Body of pancreas (tissue), 4 donors: Measurements from ENCODE around the gene RARA.

Source experiments
- POLR2A ChIP-seq, 3 donors: fragments of 450-650 bp; IDR thresholded peaks; one replicate each; pipeline ENCODE4 v1.6.1; 2016; ENCODE audit warnings: antibody characterized with exemption in 3 of 3, mild to moderate bottlenecking in 2 of 3
- TF ChIP-seq, protein P1 (sequence below), 7 experiments: fragments of 450-650 bp in 4 of 7; fragments of 200-600 bp in 3 of 7; sonication (generic) in 3 of 7; IDR thresholded peaks; one replicate each; pipeline ENCODE4 v1.5.1; 2016 to 2019; ENCODE audit warnings: antibody characterized with exemption in 7 of 7

DNA sequence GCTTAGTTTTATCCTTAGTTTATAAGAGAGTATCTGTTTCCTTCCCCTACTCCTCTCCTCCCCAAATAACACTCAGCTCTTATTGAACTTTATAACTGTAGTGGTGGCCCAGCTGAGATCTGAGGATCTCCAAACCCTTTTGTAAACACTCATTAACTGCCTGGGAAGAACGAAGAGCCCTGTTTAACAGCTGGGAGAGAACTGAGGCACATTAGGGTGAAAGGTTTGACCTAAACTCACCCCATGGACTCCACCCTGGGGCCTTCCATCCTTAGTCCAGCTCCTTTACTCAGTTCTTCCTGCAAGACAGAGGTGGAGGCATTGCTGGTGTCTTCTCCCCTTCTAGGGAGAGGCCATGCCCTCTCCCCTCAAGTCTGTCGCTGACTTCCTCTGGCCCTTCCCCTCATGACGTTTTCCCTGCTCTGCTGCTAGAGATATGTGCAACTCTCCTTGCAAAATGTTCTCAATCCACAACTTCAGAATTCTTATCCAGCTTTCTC lies 1.2 kb upstream of the RARA start:
- TF ChIP-seq, protein P1, sequence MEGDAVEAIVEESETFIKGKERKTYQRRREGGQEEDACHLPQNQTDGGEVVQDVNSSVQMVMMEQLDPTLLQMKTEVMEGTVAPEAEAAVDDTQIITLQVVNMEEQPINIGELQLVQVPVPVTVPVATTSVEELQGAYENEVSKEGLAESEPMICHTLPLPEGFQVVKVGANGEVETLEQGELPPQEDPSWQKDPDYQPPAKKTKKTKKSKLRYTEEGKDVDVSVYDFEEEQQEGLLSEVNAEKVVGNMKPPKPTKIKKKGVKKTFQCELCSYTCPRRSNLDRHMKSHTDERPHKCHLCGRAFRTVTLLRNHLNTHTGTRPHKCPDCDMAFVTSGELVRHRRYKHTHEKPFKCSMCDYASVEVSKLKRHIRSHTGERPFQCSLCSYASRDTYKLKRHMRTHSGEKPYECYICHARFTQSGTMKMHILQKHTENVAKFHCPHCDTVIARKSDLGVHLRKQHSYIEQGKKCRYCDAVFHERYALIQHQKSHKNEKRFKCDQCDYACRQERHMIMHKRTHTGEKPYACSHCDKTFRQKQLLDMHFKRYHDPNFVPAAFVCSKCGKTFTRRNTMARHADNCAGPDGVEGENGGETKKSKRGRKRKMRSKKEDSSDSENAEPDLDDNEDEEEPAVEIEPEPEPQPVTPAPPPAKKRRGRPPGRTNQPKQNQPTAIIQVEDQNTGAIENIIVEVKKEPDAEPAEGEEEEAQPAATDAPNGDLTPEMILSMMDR (IDR thresholded peaks at IDR 0.05): no peak
- TF ChIP-seq POLR2A (IDR thresholded peaks at IDR 0.05): no peak
